Activated CD8-positive, alpha-beta memory T cell treated with anti-CD3 and anti-CD28 coated beads, Interleukin-2, amount 50 U/mL, for 24 hours (primary cell): ENCODE data around the gene OR8J3.
"Not testable (repeated sequence)": the region's sequence is repeated elsewhere in the genome, so short reads cannot be mapped to it uniquely, and the experiment has no call there.

Experiments used
- DNase-seq: peaks from one replicate; pipeline ENCODE4 v3.0.0-alpha.2; 2020; ENCODE audit errors: extremely low read depth

The OR8J3 gene

GRCh38 chr11:56140151-56140661 is at the start of gene OR8J3:
Gene OR8J3, minus strand, starts transcription at chr11:56140201. Its CDS starts 2,483 bp downstream, at chr11:56137718.
- DNase-seq, result no peak

- DNase-seq, result no peak
Measured at GRCh38 chr11:56188602-56189001, 48.6 kb upstream of the OR8J3 start.

- no peak for DNase-seq
Measured at GRCh38 chr11:56183459-56183858, 43.5 kb upstream of the OR8J3 start.

- DNase-seq, result no peak
Measured at GRCh38 chr11:56176318-56176717, 36.3 kb upstream of the OR8J3 start, which contains the start of gene OR5J2. Gene OR5J2, plus strand, starts transcription at chr11:56176618. Its CDS starts 0 bp downstream, at chr11:56176618.

GRCh38 chr11:56172256-56172830 is 32.3 kb upstream of the OR8J3 start:
- DNase-seq, result no peak

GRCh38 chr11:56163804-56164203 is 23.8 kb upstream of the OR8J3 start:
- no peak for DNase-seq

- DNase-seq, result no peak
Measured at GRCh38 chr11:56160217-56160616, 20.2 kb upstream of the OR8J3 start, which contains the start of gene OR8K5. Gene OR8K5, minus strand, starts transcription at chr11:56160317. Its CDS starts 0 bp downstream, at chr11:56160317.

GRCh38 chr11:56152333-56152732 is 12.3 kb upstream of the OR8J3 start:
- no peak for DNase-seq

GRCh38 chr11:56151376-56151775 is 11.4 kb upstream of the OR8J3 start:
- DNase-seq, result no peak

GRCh38 chr11:56143681-56144080 is 3.7 kb upstream of the OR8J3 start:
- DNase-seq, result not testable (repeated sequence)

- no peak for DNase-seq
Measured at GRCh38 chr11:56122073-56122472, 17.9 kb downstream of the OR8J3 start, which contains the start of gene OR8H3. Gene OR8H3, plus strand, starts transcription at chr11:56122373. Its CDS starts 0 bp downstream, at chr11:56122373.

- no peak for DNase-seq
Measured at GRCh38 chr11:56103210-56103737, 36.7 kb downstream of the OR8J3 start, which contains the start of gene OR8H2. Gene OR8H2, plus strand, starts transcription at chr11:56103687. Its CDS starts 1,356 bp downstream, at chr11:56105043.

GRCh38 chr11:56093008-56093407 is 47.0 kb downstream of the OR8J3 start, which contains the start of gene OR8I2:
Gene OR8I2, plus strand, starts transcription at chr11:56093308. Its CDS starts 0 bp downstream, at chr11:56093308.
- no peak for DNase-seq

GRCh38 chr11:56089697-56090096 is 50.3 kb downstream of the OR8J3 start:
- DNase-seq, result no peak
